Adrenal gland (tissue), 5 donors: Measurements from ENCODE around the gene TBL1Y.

Source experiments
- POLR2A ChIP-seq, 2 donors: fragments of 450-650 bp; IDR thresholded peaks; one replicate each; pipeline ENCODE4 v1.6.1; 2017; ENCODE audit warnings: antibody characterized with exemption in 2 of 2, mild to moderate bottlenecking in 2 of 2, moderate library complexity in 1 of 2
- TF ChIP-seq, protein P1 (sequence below), 6 experiments: fragments of 450-650 bp in 4 of 6; fragments of 200-600 bp in 2 of 6; sonication (generic) in 1 of 6; IDR thresholded peaks; 1 replicate in 5 of 6; 2 replicates in 1 of 6; pipeline versions ENCODE4 v1.5.1 to v1.8.0; 2016 to 2021; ENCODE audit warnings: antibody characterized with exemption in 6 of 6, mild to moderate bottlenecking in 2 of 6, moderate library complexity in 1 of 6
- donor health status: DM: no; HTN: no; CAD: no.

DNA sequence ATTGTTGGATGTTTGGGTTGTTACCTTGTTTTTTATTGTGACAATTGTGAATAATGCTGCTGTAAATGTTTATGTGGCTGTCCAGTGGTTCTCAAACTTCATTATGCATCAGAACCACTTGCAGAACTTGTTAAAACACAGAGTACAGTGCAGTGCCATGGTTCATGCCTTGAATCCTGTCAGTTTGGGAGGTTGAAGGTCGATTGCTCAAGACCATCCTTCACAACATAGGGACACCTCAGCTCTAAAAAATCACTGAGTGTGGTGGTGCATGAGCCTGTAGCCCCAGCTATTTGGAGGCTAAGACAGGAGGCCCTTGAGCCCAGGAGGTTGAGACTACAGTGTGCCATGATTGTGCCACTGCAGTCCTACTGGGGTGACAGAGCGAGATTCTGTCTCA lies 25.0 kb downstream of the TBL1Y start:
- TF ChIP-seq, protein P1, sequence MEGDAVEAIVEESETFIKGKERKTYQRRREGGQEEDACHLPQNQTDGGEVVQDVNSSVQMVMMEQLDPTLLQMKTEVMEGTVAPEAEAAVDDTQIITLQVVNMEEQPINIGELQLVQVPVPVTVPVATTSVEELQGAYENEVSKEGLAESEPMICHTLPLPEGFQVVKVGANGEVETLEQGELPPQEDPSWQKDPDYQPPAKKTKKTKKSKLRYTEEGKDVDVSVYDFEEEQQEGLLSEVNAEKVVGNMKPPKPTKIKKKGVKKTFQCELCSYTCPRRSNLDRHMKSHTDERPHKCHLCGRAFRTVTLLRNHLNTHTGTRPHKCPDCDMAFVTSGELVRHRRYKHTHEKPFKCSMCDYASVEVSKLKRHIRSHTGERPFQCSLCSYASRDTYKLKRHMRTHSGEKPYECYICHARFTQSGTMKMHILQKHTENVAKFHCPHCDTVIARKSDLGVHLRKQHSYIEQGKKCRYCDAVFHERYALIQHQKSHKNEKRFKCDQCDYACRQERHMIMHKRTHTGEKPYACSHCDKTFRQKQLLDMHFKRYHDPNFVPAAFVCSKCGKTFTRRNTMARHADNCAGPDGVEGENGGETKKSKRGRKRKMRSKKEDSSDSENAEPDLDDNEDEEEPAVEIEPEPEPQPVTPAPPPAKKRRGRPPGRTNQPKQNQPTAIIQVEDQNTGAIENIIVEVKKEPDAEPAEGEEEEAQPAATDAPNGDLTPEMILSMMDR (IDR thresholded peaks at IDR 0.05), result no peak
- TF ChIP-seq POLR2A (IDR thresholded peaks at IDR 0.05), result no peak
